Gastroesophageal sphincter (tissue), 3 donors: Measurements from ENCODE around the gene PHETA2.
"Not testable (repeated sequence)": the region's sequence is repeated elsewhere in the genome, so short reads cannot be mapped to it uniquely, and the experiment has no call there.

Experiments
- CTCF ChIP-seq, 4 experiments: fragments of 200-600 bp in 2 of 4; fragments of 450-650 bp in 2 of 4; sonication (generic) in 1 of 4; IDR thresholded peaks; one replicate each; pipeline ENCODE4 v1.5.1; 2017 to 2019; ENCODE audit warnings: antibody characterized with exemption in 4 of 4, mild to moderate bottlenecking in 2 of 4, moderate library complexity in 2 of 4
- POLR2A ChIP-seq, 2 donors: fragments of 450-650 bp; IDR thresholded peaks; one replicate each; pipeline ENCODE4 v1.6.1; 2017; ENCODE audit warnings: antibody characterized with exemption in 2 of 2, mild to moderate bottlenecking in 2 of 2, moderate library complexity in 1 of 2

DNA sequence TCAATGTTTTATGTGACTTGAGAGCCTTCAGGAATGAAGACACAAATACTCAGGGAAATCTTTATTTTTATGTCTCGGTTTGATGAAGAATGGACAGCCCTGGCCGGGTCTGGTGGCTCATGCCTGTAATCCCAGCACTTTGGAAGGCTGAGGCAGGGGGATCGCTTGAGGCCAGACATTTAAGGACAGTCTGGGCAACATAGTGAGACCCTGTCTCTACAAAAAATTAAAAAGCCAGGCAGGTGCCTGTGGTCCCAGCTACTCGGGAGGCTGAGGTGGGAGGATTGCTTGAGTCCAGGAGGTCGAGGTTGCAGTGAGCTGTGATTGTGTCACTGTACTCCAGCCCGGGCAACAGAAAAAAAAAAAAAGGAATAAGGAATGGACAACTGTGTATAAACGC is 2.5 kb upstream of the PHETA2 start:
- not testable (repeated sequence) for TF ChIP-seq POLR2A, CTCF (IDR thresholded peaks at IDR 0.05)
